Immature natural killer cell (primary cell): ENCODE results near the gene CD244. TPM values are rescaled to one million over a fixed set of nuclear protein-coding genes. Genes with fewer than 3 reads are reported as not detected.

ENCODE experiments used
- DNase-seq, 3 donors: peaks; one replicate each; pipeline ENCODE4 v3.0.0; 2022; ENCODE audit warnings: mixed read lengths in 1 of 3
- H3K27ac Mint-ChIP-seq, 6 donors: one replicate each; pipeline ENCODE4 v1.8.0; 2020; ENCODE audit warnings: mixed read lengths in 6 of 6, mild to moderate bottlenecking in 5 of 6, inconsistent platforms in 4 of 6, moderate library complexity in 3 of 6
- H3K27me3 Mint-ChIP-seq, 3 donors: one replicate each; pipeline ENCODE4 v1.8.0; 2020 to 2021; ENCODE audit warnings: low read depth in 3 of 3, mild to moderate bottlenecking in 3 of 3, mixed read lengths in 3 of 3, moderate library complexity in 3 of 3, inconsistent platforms in 1 of 3
- H3K36me3 Mint-ChIP-seq, 3 donors: one replicate each; pipeline ENCODE4 v1.8.0; 2020; ENCODE audit warnings: mixed read lengths in 3 of 3, inconsistent platforms in 2 of 3, mild to moderate bottlenecking in 2 of 3
- H3K4me1 Mint-ChIP-seq, 2 donors: one replicate each; pipeline ENCODE4 v1.8.0; 2020; ENCODE audit warnings: inconsistent platforms in 2 of 2, mild to moderate bottlenecking in 2 of 2, mixed read lengths in 2 of 2, moderate library complexity in 1 of 2
- H3K4me3 Mint-ChIP-seq, 5 donors: one replicate each; pipeline ENCODE4 v1.8.0; 2020; ENCODE audit warnings: mild to moderate bottlenecking in 5 of 5, mixed read lengths in 5 of 5, inconsistent platforms in 3 of 5, moderate library complexity in 3 of 5
- H3K9me3 Mint-ChIP-seq, 6 donors: one replicate each; pipeline ENCODE4 v1.8.0; 2020; ENCODE audit warnings: mild to moderate bottlenecking in 6 of 6, mixed read lengths in 6 of 6, inconsistent platforms in 4 of 6, moderate library complexity in 3 of 6
- polyA plus RNA-seq, 3 donors: library from polyadenylated mRNA; unstranded; fragments of 300-500 nt; fragmentation: Illumina TruSeq; gene quantifications; one replicate each; pipeline ENCODE4 v1.2.3, GENCODE V29; 2021

The CD244 gene
- polyA plus RNA-seq, 3 donors from 2014 or later = 301 to 501 (median 410) TPM

DNA sequence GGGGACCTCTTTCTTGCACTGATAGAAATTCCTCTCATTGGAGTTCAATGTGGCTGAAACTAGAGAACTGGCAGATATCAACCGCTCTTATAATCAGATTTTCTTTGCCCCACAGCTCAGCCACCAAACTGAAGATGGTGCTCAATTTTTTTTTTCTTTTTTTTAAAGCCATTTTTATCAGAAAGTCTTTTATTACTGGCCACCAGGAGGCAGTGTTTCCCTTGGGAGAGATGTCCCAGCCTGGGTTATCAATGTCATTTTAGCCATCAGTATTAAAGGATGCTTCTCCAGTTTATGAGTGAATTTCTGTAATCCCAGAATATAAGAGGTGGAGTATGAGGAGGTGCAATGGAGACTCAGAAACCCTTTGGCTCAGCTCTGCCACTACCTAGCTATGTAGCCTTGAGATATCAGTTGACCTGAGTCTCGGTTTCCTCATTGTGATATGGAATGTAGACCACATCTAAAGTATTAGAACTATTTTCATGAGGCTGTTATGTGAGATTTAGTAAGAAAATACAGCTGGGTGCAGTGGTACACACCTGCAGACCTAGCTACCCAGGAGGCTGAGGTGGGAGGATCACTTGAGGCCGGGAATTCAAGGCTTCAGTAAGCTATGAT is 27.6 kb downstream of the CD244 start:
- Mint-ChIP-seq H3K27ac (peak overlapping the region; percentile 73 to 98 (median 93)), H3K9me3 (no peaks in the 10 kb centered on the region), H3K4me1 (peaks cover 21 to 66% of the 10 kb centered on the region in 2 donors), H3K4me3 (peak overlapping the region in 3 of 5 donors; percentile 33 to 62 (median 54)), H3K36me3 (peaks cover 39 to 78% (median 41%) of the 10 kb centered on the region in 3 donors), H3K27me3 (peaks cover 2 to 6% (median 5%) of the 10 kb centered on the region in 3 donors)
- DNase-seq = peak; percentile 50 to 63 (median 60)

GRCh38 chr1:160830321-160831153 is 32.1 kb downstream of the CD244 start:
- Mint-ChIP-seq H3K4me1 (peaks cover 24 to 42% of the 10 kb centered on the region in 2 donors), H3K9me3 (no peaks in the 10 kb centered on the region), H3K4me3 (no peak overlapping the region), H3K27me3 (peaks cover 0 to 2% (median 0%) of the 10 kb centered on the region in 3 donors), H3K36me3 (peaks cover 35 to 80% (median 36%) of the 10 kb centered on the region in 3 donors), H3K27ac (peak overlapping the region; percentile 50 to 92 (median 74))
- DNase-seq = peak; percentile 48 to 59 (median 52)

GRCh38 chr1:160829766-160830165 is 32.9 kb downstream of the CD244 start:
- H3K27ac Mint-ChIP-seq = peak overlapping the region; percentile 50 to 92 (median 83)
- H3K4me3 Mint-ChIP-seq = no peak overlapping the region
- no peak for DNase-seq
- H3K9me3 Mint-ChIP-seq = no peaks in the 10 kb centered on the region
- peaks cover 17 to 42% of the 10 kb centered on the region in 2 donors for H3K4me1 Mint-ChIP-seq
- H3K36me3 Mint-ChIP-seq = peaks cover 31 to 73% (median 31%) of the 10 kb centered on the region in 3 donors
- H3K27me3 Mint-ChIP-seq = peaks cover 0 to 2% (median 0%) of the 10 kb centered on the region in 3 donors

DNA sequence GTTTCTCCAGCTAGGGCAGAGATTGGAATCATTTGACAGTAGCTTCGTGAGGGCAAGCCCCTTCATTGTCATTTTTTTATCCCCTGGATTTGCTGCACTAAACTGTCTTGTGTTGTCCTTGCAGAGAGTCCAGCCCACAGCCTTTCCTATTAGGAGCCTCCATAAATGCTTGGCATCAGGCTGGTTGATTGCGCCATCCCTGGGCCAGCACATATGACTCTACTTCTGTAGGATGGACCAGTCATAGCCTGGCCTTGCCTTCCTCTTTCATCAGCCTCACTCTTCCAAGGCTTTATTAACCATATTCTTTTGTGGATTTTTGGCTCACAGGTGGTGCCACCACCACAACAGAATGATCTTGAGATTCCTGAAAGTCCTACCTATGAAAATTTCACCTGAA is 35.3 kb downstream of the CD244 start:
- Mint-ChIP-seq H3K9me3 (no peaks in the 10 kb centered on the region), H3K4me3 (no peak overlapping the region), H3K27me3 (peaks cover 0 to 2% (median 0%) of the 10 kb centered on the region in 3 donors), H3K36me3 (peaks cover 17 to 60% (median 21%) of the 10 kb centered on the region in 3 donors), H3K4me1 (peaks cover 4 to 57% of the 10 kb centered on the region in 2 donors), H3K27ac (peak overlapping the region; percentile 47 to 92 (median 68))
- no peak for DNase-seq

DNA sequence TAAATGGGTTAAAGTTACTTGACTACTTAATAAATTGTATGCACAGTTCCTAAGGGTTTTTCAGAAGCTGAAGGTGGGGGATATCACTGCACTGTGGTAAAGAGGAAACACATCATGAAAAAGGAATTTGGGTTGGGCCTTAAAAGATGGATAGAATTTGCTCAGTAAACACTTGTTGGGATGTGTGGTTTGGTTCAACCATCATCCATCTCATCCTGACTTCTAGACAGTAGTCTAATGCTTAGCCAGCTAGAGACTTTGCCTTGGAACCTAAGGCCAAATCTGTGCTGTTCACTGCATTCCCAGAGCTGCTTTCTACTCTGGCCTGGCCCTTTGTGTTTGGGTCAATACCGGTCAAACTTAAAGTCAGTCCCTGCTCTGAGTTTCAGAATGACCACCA is 36.1 kb downstream of the CD244 start:
- Mint-ChIP-seq H3K4me3 (no peak overlapping the region), H3K36me3 (peaks cover 17 to 51% (median 21%) of the 10 kb centered on the region in 3 donors), H3K27me3 (peaks cover 0 to 2% (median 0%) of the 10 kb centered on the region in 3 donors), H3K27ac (peak overlapping the region; percentile 32 to 92 (median 68)), H3K4me1 (peaks cover 4 to 56% of the 10 kb centered on the region in 2 donors), H3K9me3 (no peaks in the 10 kb centered on the region)
- DNase-seq = no peak

DNA sequence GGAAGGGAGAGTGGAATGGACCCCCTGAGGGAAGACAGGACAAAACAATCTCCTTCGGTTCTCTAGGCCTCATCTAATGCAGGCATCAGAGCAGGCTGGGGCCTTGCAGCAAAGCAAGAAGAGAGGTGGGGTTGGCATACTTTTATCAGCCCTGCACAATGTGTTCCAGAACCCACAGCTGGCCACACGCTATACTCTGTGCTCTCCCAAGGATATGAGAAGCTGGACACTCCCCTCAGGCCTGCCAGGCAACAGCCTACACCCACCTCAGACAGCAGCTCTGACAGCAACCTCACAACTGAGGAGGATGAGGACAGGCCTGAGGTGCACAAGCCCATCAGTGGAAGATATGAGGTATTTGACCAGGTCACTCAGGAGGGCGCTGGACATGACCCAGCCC is 39.4 kb downstream of the CD244 start:
- Mint-ChIP-seq H3K9me3 (no peaks in the 10 kb centered on the region), H3K27ac (peak overlapping the region in 4 of 6 donors; percentile 32 to 75 (median 68)), H3K4me1 (peaks cover 4 to 46% of the 10 kb centered on the region in 2 donors), H3K4me3 (no peak overlapping the region), H3K27me3 (peaks cover 0 to 2% (median 0%) of the 10 kb centered on the region in 3 donors), H3K36me3 (peaks cover 3 to 20% (median 5%) of the 10 kb centered on the region in 3 donors)
- DNase-seq = no peak

DNA sequence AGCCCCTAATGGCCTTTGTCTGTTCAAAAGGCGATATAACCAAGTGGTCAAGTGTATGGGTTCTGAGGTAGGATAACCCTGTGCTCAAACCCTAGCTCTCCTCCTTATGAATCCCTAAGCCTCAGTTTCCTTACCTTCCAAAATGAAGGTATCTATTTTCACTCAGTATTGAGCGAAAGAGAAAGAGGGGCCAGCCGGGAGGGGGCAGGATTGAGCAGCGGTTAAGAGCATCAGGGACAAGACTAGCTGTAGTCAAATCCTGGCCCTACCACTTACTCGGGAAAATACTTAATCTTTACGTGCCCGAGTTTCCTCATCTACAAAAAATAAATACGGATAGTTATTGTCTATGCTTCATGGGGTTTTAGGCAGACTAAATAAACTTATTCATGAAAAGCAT is 41.1 kb downstream of the CD244 start:
- Mint-ChIP-seq H3K36me3 (peaks cover 0 to 10% (median 3%) of the 10 kb centered on the region in 3 donors), H3K27me3 (peaks cover 0 to 2% (median 0%) of the 10 kb centered on the region in 3 donors), H3K4me3 (no peak overlapping the region), H3K27ac (peak overlapping the region; percentile 7 to 84 (median 72)), H3K9me3 (no peaks in the 10 kb centered on the region), H3K4me1 (peaks cover 7 to 51% of the 10 kb centered on the region in 2 donors)
- DNase-seq = no peak

GRCh38 chr1:160819186-160819585 is 43.5 kb downstream of the CD244 start:
- Mint-ChIP-seq H3K27ac (peak overlapping the region in 5 of 6 donors; percentile 43 to 76 (median 63)), H3K4me1 (peaks cover 7 to 40% of the 10 kb centered on the region in 2 donors), H3K27me3 (peaks cover 0 to 2% (median 0%) of the 10 kb centered on the region in 3 donors), H3K36me3 (peaks cover 0 to 14% (median 5%) of the 10 kb centered on the region in 3 donors), H3K9me3 (no peaks in the 10 kb centered on the region), H3K4me3 (no peak overlapping the region)
- no peak for DNase-seq

GRCh38 chr1:160818207-160818937 is 44.3 kb downstream of the CD244 start:
- Mint-ChIP-seq H3K36me3 (peaks cover 0 to 22% (median 13%) of the 10 kb centered on the region in 3 donors), H3K27me3 (peaks cover 0 to 2% (median 1%) of the 10 kb centered on the region in 3 donors), H3K9me3 (no peaks in the 10 kb centered on the region), H3K4me3 (no peak overlapping the region), H3K4me1 (peaks cover 10 to 34% of the 10 kb centered on the region in 2 donors), H3K27ac (peak overlapping the region in 3 of 6 donors; percentile 40 to 69 (median 62))
- DNase-seq = no peak

GRCh38 chr1:160814856-160815255 is 47.8 kb downstream of the CD244 start:
- no peaks in the 10 kb centered on the region for H3K9me3 Mint-ChIP-seq
- peaks cover 0 to 2% (median 2%) of the 10 kb centered on the region in 3 donors for H3K27me3 Mint-ChIP-seq
- H3K4me1 Mint-ChIP-seq = peaks cover 20 to 29% of the 10 kb centered on the region in 2 donors
- DNase-seq = no peak
- H3K36me3 Mint-ChIP-seq = peaks cover 4 to 31% (median 16%) of the 10 kb centered on the region in 3 donors
- H3K27ac Mint-ChIP-seq = peak overlapping the region in 2 of 6 donors; percentile 40 to 51
- H3K4me3 Mint-ChIP-seq = no peak overlapping the region

DNA sequence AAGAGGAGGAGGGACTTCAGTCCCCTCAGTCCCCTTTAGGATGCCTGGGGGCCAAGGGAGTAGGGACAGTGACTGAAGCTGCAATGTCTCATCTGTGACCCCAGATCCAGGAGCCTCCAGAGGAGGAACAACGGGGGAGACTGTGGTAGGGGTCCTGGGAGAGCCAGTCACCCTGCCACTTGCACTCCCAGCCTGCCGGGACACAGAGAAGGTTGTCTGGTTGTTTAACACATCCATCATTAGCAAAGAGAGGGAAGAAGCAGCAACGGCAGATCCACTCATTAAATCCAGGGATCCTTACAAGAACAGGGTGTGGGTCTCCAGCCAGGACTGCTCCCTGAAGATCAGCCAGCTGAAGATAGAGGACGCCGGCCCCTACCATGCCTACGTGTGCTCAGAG is 48.4 kb downstream of the CD244 start:
- DNase-seq = no peak
- Mint-ChIP-seq H3K27ac (peak overlapping the region in 2 of 6 donors; percentile 53 to 62), H3K4me1 (peaks cover 22 to 29% of the 10 kb centered on the region in 2 donors), H3K36me3 (peaks cover 4 to 35% (median 16%) of the 10 kb centered on the region in 3 donors), H3K4me3 (no peak overlapping the region), H3K9me3 (peaks cover 0 to 2% (median 0%) of the 10 kb centered on the region in 6 donors), H3K27me3 (peaks cover 0 to 2% (median 1%) of the 10 kb centered on the region in 3 donors)

- peaks cover 0 to 2% (median 0%) of the 10 kb centered on the region in 6 donors for H3K9me3 Mint-ChIP-seq
- no peak overlapping the region for H3K4me3 Mint-ChIP-seq
- no peak for DNase-seq
- H3K27me3 Mint-ChIP-seq = peaks cover 0 to 2% (median 0%) of the 10 kb centered on the region in 3 donors
- peak overlapping the region in 2 of 6 donors; percentile 14 to 78 for H3K27ac Mint-ChIP-seq
- H3K36me3 Mint-ChIP-seq = peaks cover 4 to 40% (median 20%) of the 10 kb centered on the region in 3 donors
- peaks cover 25% of the 10 kb centered on the region in 2 donors for H3K4me1 Mint-ChIP-seq
Measured at GRCh38 chr1:160813215-160813614, 49.5 kb downstream of the CD244 start.

DNA sequence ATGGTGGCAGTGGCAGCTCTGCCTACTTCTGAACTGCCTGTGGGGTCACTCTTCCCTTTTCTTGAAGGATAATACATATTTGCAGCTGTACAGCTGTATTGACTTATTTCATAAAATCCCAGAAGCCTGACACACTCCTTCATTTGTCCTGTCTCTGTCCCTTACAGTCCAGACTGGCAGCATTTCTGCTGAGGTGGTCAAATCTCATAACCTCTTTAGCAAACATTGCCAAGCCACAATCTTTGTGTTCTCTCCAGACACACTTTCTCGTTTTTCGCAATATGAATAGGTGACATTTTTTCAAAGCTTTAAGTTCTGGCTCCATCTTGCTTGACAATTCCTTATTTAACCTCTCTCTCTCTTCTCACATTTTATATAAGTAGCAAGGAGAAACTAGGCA is 51.5 kb downstream of the CD244 start:
- Mint-ChIP-seq H3K27me3 (peaks cover 0 to 2% (median 0%) of the 10 kb centered on the region in 3 donors), H3K36me3 (peaks cover 17 to 54% (median 33%) of the 10 kb centered on the region in 3 donors), H3K27ac (peak overlapping the region in 5 of 6 donors; percentile 11 to 57 (median 23)), H3K4me3 (no peak overlapping the region), H3K4me1 (peaks cover 39 to 43% of the 10 kb centered on the region in 2 donors), H3K9me3 (peaks cover 8 to 13% (median 11%) of the 10 kb centered on the region in 6 donors)
- DNase-seq = no peak
